GM19467 (cell line): Measurements from ENCODE around the gene GAL.

Experiments used
- ATAC-seq: cut with Tn5 transposase; IDR thresholded peaks from one replicate; pipeline ENCODE4 v1.9.1; 2021; ENCODE audit warnings: mild to moderate bottlenecking, moderate library complexity; ENCODE audit not compliant: unreplicated experiment

The GAL gene

DNA sequence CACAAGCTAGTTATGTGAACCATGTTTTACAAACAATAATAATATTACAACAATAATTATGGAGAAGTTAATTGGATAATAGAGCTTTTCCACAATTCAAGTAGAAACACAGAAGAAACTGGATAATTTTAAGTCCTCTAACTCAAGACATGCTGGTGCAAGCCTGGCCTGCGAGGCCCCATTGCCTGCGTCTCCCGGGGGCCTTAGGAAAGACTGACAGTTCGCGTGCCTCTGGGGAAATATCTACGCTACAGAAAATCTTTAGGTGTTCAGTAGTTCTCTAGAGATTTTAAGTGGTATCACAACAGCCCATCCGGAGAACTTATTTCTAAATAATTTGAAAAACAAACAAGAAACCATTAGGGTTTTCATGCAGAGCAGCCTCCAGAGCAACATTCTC lies 23.2 kb downstream of the GAL start:
- no peak for ATAC-seq

DNA sequence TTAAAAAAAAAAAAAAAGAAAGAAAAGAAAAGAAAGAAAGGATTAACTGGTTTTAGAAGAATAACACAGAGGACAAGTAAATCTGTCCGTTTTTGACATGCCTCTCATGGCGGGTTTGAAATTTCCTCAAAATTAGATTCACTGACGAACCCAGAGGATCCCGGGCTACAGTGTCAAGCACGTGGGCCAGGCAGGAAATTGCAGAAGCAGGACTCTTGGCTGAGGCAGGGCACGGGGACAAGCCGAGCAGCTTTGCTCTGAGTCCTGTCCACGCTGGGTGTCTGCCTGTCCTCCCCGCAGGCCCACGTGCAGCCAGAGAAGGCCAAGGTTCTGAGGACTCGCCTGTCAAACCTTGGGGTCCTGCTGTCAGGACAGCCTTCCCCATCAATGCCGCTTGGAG lies 24.7 kb downstream of the GAL start:
- ATAC-seq = no peak

DNA sequence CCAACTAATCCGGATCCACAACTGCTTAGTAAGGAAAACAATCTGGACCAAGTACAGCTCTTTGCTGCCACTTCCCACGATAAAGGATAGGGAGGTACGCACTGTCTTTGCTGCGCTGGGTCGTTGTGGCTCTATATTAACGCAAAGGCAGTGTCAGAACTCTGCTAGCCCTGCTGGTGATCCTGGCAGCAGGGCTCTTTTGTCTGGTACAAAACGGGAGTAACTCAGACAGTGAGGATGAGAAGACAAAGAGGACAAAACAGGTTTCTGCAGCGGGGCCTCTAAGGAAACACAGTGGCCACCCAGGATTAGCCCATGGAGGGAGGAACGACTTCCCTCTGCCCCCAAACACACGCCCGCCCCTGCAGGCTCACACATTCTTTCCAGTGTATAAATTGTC lies 26.1 kb downstream of the GAL start:
- ATAC-seq = no peak

DNA sequence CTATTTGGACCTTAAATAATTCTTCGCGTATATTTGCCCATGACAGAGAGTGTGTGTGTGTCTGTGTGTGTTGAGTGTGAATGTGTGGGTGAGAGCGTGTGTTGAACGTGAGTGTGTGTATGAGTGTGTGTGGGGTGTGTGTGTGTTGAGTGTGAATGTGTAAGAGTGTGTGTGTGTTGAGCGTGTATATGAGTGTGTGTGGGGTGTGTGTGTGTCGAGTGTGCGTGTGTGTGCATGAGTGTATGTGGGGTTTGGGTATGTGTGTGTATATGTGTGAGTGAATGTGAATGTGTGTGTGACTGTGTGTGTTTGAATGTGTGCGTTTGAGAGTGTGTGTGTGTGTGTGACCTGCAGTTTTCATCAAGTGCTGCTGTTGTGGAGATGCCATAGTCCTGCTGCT lies 26.8 kb downstream of the GAL start:
- no peak for ATAC-seq

DNA sequence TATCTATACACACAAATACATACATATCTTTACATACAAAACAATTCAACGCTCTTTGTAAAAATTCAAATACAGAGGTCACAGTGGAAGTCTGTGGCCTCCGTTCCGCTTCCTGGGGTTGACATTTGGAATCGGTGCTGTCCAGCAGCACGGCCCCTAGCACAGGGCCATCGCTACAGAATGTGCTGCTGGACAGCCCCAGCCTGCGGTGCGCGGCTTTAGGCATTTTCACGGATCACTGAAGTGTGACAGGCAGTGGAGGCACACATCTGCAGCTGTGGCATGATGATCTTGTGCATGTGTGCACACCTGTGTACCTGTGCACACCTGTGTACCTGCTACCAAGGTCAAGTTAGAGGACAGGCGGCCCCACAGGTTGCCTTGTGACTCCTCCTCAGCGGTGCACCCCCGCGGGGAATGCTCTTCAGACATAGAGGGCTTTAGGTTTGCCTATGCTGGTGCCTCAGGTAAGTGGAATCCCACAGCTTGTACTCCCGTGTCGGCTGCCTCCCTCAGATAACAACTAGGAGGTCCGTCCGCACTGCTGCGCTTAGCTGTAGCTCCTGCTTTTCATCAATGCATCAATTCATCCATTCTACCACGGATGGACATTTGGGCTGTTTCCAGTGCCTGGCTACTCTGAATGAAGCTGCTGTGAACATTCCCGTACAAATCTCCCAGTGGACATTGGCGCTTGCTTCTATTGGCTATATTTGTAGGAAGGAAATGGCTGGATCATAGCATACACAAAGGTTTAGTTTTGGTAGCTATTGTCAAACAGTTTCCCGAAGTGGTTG lies 29.9 kb downstream of the GAL start:
- ATAC-seq = no peak

DNA sequence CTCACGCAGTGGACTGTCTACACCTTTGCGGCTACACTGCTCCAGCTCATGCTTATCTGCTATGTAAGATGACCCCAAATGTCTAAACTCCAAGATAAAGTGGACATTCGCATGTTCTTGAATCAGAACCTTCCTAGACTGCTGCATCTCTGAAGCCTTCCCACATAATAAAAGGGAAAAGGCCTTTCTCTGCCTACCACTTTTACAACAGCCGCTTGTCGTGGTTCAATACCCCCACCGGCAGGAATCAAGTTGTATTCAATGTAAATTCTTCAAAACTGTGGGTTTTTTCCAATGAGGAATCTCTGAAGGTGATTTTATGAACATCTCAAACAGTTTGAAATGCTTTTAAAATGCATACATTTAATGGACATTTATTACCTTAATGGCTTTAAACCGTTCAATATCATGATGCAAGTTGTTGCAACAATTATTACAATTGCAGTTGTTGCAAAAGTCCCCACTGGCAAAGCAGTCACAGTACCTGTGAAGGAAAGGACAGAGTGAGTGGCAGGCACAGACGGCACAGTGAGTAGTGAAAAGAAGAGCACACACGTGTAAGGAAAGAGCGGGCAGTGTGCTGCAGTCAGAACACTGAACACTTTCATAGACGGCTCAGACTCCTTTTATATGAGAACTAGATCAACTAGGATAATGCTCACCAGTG lies 31.2 kb downstream of the GAL start:
- no peak for ATAC-seq

DNA sequence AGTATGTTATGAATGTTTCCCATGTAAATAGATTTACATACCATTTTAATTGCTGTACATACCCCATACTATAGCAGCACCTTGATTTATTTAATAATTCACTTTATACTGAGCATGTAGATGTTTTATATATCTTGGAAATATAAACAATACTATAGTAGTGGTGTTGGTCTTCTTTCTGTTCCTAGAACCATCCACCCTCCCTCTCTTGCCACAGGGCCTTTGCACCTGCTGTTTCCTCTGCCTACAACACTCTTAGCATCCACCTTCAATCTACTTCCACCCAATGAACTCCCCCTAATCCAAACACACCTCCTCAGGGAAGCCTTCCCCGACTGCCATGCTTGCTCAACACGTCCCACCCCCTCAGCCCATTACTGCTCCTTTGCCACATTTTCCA lies 36.7 kb downstream of the GAL start:
- no peak for ATAC-seq

DNA sequence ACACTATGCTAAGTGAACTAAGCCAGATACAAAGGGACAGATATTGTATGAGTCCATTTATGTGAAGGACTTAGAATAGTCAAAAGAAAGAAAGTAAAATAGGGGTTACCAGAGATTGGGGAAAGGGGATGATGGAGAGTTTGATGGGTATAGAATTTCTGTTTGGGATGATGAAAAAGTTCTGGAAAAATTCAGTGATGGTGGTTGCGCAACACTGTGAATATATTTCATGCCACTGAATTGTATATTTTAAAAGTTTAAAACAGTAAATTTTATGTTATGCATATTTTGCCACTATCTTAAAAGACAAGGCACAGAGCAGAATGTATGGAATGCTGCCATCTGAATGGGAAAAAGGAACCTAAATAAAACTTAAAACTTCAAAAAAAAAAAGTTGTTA lies 37.8 kb downstream of the GAL start:
- no peak for ATAC-seq

DNA sequence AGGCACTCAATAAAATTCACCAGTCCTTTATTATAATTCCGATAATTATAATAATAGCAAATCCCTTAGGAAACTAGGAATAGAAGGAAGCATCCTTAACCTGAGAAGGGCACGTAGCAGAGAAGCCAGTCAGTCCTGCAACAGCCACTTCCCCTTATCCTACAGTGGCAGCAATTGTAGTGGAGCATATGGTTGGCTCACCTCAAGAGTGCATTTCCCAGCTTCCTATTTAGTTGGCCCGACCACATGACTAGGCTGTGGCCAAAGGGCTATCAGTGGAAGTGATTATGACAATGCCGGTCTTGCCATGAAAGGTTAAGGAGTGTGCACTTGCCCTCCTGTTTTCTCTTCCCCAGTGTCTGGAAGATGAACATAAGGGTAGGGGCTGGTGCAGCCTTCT lies 39.9 kb downstream of the GAL start:
- ATAC-seq = no peak

DNA sequence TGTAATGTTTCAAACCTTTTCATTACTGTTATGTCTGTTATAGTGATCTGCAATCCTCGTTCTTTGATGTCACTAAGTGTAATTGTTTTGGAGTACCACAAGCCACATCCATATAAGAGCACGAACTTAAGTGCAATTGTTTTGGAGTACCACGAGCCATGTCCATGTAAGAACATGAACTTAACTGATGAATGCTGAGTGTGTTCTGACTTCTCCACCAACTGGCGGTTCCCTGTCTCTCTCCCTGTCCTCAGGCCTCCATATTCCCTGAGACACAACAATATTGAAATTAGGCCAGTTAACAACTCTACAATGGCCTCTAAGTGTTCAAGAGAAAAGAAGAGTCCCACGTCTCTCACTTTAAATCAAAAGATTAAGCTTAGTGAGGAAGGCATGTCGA lies 43.4 kb downstream of the GAL start:
- no peak for ATAC-seq

DNA sequence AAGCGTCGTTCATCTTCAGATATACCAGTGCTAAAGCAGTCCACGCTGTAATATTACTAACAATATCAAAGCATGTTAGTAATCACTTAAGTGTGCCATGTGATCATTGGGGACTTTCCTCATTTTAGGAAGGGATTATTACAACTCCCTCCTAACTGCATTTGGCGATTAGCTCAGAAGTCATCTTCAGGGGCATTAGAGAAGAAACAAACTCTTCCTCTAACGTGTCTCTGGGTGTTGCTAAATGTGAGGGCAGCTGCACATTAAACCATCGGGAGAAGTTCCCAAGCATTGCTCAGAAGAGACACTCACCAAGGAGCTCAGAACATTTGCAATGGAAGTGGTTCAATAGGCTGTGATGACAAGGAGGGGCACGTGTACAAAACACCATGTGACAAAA lies 49.8 kb downstream of the GAL start:
- ATAC-seq = no peak

DNA sequence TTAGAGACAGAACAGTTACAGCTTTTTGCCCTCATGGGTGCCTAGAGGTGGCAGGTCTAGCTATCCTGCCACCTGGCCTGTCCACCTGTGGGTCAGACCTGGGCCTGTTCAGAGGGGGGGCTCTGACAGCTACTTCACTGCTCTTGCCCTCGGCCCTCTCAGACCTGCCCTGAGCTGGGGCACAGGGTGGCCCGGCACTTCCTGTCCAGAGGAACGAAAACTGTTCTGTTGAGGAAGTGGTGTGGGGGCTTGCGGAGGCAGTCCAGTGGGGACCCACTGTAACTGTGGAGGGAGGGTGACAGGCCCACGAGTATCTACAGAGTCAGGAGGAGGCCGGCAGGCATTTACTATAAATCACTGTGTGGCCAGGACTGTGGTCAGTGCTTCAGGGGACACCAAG lies 50.8 kb downstream of the GAL start:
- no peak for ATAC-seq

DNA sequence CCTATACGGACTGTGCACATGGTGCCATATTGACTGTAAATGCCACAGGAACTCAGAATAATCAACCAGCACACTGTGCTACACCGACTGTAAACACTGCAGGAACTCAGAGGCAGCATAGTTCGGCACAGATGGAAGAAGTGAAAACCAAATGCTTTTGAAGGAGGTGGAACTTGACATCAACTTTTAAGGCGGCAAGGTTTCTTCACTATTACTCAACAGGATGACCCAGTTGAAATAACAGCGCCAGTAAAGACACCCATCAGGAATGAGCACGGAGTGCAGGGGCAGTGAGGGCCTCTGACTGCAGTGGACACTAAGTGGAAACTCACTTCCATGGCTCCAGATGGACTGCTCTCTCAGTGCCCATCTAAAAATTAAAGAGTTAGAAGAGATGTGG lies 51.3 kb downstream of the GAL start:
- ATAC-seq = no peak
